ENCODE measurements around the gene TEKT5.
"Not testable (repeated sequence)": the region's sequence is repeated elsewhere in the genome, so short reads cannot be mapped to it uniquely, and the experiment has no call there.

Gene TEKT5

DNA sequence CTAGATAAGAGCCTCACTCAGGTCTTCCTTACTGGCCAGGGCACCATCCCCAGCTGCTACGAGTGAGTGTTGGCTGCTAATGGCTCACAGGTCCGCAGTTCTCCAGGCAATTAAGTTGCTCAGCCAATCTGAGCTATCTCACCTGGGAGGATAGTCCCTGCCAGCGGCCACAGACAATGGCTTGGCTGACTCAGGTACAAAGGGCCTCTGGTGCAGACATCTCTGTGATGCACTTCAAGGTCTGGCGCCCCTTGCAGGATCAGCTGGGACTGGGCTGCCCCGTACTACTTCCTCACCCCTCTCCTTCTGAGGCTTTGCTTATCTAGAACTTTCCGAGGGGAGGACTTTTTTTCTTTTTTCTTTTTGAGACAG lies 65.2 kb downstream of the TEKT5 start:
- no peak for DNase-seq

DNA sequence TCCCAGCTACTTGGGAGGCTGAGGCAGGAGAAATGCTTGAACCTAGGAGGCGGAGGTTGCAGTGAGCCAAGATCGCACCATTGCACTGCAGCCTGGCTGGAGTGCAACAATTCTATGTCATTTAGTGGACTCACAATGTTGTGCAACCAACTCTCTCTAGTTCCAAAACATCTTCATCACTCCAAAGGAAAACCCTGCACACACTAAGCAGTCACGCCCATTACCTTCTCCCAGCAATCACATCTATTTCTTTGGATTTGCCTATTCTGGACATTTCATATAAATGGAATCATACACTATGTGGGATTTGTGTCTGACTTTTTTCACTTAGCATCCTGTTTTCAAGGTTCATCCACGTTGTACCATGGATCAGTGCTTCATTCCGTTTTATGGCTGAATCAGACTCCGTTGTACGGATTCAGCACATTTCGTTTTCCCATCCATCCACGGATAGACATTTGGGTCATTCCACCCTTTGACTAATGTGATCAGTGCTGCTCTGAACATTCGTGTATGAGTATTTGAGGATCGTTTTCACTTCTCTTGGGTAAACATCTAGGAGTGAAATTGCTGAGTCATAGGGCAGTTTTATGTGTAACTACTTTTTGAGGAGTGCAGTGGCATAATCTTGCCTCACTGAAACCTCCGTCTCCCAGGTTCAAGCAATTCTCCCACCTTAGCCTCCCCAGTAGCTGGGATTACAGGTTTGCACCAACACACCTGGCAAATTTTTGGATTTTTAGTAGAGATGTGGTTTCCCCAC lies 69.0 kb downstream of the TEKT5 start:
- DNase-seq: no peak

DNA sequence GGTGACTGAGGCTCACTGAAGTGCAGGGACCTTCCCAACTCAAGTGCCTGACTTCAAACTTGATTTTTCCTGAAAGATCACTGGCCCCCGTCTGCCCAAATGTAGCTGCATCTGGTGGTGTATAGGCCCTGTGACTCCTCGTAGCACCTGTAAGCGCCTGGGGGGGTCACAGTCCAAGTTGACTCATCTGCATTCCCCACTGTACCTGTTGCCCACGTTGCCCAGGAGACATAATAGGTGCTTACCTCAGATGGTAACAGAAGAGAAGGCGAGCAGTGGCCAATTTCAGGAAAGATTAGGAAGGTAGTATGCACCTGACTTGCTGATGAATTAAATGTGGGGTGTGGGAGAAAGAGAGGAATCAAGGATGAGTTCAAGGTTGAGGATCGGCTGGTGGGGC lies 70.2 kb downstream of the TEKT5 start:
- DNase-seq: no peak

DNA sequence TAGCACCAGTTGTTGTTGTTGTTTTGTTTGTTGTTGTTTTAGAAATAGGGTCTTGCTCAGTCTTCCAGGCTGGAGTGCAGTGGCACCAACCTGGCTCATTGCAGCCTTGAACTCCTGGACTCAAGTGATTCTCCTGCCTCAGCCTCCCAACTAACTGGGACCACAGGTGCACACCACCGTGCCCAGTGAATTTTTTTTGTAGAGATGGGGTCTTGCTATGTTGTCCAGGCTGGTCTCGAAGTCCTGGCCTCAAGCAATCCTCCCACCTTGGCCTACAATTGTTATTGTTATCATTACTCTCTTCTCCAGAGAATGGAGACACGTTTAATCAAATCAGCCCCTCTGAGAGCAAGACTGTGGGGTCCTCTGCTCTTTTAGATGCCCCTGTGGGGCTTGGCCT lies 71.7 kb downstream of the TEKT5 start:
- DNase-seq: no peak

DNA sequence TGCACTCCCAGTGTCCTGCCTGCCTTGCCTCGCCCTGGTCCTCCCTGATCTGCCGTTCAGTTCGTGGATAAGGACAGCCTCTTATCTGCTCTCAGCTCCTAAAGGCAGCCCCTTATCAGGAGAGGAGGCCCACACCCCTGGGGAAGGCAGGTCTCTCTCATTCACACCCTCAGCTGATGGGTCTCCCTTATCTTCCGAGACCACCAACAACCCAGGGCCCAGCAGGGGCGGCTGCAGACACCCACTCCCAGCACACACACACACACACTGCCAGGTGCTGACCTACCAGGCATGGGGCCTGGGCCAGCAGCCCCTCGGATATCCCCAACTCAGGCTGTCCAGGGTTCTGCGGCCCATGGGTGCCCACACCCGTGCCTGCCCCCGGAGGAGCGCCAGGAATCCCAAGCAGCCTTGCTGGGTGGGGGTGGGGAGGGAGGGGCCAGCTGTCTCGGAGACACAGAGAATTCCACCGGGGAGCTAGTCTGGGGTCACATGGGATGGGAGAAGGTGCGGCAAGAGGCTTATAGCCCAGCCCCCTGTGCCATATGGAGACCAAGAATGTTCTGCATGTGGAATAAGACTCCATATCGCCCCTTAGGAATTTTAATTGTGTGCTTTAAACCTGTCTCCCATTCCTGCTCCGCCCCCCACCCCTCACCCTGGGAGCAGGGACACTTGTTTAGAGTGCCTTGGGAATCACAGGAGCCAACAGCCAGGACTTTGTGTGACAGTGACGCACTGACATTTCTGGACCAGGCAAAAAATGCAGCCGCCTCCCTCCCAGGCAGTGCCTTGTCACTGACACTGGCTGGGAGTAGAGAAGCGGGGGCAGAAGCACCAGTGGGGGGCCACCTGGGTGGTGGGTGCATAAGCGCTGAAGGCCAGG lies 72.5 kb downstream of the TEKT5 start:
- no peak for DNase-seq

DNA sequence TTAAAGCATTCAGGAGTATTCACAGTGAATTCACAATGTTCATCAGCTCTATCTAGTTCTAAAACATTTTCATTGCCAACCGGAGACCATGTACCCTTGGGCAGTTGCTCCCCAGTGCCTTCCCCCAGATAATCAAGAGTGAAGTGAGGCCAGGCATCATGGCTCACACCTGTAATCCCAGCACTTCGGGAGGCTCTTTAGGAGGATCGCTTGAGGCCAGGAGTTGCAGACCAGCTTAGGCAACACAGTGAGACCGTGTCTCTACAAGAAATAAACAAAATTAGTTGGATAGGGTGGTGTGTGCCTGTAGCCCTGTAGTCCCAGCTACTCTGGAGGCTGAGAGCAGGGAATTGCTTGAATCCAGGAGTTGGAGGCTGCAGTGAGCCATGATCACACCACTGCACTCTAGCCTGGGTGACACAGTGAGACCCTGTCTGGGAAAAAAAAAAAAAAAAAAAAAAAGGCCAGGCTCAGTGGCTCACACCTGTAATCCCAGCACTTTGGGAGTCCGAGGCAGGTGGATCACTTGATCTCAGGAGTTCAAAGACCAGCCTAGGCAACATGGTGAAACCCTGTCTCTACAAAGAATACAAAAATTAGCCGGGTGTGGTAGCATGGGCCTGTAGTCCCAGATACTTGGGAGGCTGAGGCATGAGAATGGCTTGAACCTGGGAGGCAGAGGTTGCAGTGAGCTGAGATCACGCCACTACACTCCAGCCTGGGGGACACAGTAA lies 73.3 kb downstream of the TEKT5 start:
- not testable (repeated sequence) for DNase-seq

DNA sequence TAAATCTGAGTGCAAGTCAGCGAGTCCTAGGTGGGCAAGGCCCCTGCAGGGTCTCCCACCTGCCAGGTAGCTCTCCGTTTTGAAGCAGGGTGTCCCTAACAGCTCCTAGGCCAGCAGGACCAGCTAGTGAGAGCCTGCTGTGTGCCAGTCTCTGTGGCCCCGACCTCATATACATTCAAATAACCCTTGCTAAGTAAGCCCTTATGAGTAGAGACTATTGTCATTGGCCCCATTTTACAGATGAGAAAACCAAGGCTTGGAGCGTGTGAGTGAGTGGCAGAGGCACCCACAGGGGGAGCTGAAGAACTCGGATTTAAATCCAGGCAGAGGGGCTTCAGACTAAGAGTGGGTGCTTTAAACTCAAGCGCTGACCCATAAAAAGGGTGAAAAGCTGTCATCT lies 74.6 kb downstream of the TEKT5 start:
- DNase-seq: no peak

DNA sequence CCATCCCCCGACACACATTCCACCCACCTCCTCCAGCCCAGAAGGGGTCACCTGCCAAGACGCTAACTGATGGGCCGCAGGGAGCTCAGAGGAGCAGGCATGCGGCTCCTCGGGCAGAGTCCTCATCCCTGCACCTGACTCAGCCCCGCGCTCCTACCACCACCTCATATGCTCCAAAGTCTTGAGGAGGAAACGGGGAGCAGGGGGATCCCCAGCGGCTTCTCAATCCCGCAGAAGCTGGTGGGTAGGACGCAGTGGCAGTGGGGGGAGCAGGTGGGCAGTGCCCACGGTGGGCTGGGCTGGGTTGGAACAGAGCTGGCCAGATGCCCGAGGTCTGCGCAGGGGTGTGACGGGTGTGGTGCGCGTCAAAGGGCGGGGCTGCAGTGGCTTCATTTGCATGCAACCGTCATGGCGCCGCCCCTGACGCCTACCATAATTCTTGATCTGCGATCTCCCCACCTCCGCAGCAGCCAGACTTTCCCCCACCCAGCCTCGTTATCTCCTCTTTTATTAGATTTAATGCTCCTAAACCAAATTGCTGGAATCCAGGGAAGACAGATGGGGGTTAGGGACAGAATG lies 75.4 kb downstream of the TEKT5 start:
- DNase-seq: peak in 1 of 2 donors; percentile 32

DNA sequence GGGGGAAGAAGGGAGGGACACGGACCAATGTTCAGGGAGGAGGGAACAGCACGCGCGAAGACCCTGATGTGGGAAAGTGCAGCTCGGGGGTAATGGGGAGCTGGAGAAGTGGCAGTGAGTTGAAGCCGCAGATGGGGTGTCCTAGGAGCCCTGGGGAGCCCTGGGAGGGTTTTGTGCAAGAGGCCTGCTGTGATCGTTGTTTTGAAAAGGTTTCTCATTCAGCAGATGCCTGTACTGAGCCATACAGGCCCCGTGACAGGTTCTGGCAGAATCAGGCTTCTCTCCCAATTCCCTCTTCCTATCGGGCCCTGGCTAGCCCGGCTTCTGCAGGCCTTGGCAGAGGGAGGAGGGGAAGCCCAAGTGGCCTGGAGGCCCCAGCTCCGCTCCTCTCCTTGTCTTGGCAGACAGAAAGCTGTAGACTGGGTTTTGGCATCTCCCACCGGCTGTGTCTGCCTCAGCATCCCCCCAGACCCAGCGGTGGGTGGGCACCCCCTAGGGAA lies 76.0 kb downstream of the TEKT5 start:
- no peak for DNase-seq

DNA sequence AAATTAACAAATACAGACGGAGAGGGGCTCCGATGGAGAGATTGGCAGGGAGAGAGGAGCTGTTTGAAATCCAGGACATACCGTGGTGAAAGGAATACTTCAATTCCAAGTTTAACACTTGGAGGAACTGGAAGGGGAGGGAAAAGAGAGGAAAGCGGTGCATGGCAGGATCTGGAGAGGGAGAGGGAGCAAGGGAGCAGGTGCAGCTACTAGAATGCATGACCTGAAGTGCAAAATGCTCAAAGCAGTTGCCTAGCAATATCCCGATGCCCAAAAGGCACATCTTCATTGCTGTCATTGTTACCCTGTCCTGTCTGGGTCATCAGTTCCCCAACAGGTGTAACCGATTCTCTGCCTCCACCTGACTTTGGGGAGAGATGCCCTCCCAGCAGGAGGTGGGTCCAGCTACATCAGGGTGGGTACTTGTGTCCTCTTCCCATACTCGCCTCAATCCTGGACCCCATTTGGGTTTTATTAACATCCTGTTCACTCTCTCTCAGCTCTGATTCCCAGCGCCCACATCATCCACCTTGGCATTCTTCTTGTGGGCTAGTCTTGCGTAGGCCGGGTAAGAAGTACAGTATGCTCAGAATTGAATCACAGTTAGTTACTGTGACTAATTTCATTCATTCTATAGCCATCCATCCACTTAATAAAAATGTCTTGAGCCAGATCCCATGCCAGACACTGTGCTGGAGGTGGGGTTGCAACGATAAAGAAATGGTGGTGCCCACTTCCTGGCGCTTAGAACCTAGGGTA lies 76.9 kb downstream of the TEKT5 start:
- no peak for DNase-seq

DNA sequence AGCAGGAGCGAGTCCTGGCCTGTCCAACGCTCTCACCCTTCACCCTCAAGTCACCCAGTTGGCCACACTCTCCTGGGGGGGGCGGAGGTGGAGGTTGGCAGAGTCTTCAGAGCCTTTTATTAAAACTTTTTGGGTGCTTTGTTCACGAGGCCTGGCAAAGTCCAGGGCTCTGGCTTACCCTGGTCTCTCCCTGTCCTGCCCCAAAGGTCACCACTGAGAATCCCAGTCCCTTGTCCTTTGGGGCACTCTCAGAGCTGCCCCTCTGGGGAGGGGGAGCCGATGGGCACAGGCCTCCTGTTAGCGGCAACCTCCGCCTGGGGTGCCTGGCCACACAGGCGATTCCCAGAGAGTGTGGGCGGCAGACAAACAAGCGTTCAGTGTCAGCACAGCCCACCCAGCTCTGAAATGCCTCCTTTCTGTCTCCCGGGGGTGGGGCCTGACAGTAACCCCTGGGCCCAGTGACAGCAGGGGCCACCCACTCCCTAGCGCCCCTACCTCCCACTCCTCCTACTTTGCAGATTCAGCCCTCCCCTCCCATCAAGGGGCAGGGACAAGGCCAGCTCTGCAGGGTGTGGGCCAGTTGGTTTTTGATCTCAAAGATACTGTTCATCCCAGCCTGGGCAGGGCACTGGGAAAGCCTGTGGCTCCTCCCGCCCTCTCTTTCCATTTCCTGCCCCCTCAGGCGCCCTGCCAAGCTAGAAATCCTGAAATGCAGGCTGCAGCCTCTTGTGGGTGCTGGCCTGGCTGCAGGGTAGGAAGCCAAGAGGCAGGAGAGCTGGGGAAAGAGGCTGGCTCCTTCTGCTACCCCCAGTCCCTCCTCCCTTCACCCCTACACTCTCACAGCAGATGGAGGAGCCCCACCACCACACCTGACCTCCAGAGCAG lies 77.7 kb downstream of the TEKT5 start:
- no peak for DNase-seq

DNA sequence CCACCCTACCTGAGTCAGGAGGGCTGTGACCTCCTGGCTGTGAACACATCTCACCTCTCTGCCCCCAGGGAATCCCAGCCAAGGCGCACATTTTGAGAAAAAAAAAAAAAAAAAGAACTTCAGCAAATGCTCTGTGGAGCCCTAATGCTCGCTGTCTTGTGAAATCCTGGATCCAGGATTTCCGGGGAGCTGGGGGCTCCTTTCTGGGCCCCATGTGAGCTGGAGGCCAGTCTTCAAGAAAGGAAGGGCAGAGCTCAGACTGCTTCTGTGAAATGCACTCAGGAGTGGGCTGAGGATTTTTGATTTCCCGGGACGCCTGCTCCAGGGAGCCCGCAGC lies 78.3 kb downstream of the TEKT5 start:
- DNase-seq: no peak

DNA sequence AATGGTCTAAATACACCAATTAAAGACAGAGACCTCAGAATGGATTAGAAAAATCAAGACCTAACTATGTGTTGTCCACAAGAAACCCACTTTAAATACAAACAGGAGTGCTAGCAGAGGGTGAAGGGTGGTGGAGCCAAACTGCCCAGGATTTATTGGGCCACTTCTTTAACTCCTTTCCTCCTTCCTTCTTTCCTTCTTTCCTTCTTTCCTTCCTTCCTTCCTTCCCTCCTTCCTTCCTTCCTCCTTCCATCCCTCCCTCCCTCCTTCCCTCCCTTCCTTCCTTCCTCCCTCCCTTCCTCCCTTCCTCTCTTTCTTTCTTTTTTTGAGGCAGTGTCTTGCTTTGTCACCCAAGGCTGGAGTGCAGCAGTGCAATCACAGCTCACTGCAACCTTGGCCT lies 80.0 kb downstream of the TEKT5 start:
- DNase-seq: no peak

DNA sequence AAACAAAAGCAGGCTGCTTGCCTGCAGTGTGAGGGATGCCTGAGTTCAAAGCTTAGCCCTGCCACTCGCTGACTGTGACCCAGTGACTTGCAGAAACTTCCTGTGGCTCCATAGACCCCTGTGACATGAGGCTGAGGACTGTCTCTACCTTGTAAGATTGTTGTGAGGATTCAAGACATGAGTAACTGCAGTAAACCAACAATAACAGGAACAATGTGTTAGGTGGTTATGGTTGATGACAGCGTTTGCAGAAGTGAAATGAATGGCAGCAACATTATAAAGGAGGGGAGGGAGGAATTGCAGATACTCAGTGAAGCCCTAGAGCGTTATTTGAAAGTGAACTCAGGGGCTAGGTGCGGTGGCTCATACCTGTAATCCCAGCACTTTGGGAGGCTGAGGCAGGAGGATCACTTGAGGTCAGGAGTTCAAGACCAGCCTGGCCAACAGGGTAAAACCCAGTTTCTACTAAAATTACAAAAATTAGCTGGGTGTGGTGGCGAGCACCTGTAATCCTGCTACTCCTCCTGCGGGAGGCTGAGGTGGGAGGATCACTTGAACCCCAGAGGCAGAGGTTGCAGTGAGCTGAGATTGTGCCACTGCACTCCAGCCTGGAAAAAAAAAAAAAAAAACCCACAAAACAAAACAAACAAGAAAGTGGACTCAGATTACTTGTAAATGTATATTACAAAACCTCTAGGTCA lies 80.8 kb downstream of the TEKT5 start:
- DNase-seq: no peak

DNA sequence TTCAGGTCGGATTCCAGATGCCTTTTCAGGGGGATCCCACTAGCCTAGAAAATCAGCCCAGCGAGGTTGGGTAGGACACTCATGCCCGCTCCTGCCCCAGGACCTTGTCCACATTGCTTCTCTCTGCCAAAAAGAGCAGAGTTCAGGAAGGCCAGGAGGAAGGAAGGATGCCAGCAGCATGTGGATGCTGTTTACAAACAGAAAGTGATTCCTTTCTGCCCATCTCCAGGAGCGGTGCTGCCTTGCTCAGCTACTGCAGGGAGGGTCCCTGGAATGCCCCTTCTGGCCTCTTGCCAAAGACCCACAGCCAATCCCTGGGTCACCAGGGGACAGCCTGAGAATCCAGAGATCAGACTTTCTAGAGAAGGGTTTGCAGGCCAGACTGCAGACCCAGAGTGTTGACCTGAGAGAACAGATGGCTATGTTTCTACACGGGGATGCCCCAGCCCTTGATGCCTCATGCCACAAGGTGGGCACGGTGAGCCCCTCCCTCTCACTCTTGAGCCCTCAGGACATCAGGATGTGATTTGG lies 82.0 kb downstream of the TEKT5 start:
- no peak for DNase-seq

DNA sequence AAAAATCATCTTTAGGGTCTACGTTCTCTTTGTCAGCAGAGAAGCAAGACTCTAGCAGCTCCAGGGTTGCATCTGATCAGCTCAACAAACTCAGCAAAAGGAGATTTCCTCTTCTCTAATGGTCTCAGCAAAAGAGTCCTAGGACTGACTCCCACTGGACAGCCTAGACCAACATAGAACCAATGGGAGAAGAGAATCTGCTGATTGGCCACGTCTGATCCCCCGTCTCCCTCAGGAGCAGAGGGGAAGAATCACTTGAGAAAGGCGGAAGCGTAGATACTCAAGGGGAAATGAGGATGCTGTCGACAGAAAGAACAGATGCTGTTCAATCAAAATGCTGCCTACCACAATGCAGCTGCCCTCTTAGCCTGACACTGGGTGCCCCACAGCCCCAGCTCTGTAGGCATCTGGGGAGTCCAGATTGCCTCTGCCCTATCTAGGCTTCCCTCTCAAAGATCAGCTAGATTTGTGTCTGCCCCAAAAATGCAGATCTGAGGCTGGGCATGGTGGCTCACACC lies 82.8 kb downstream of the TEKT5 start:
- no peak for DNase-seq

DNA sequence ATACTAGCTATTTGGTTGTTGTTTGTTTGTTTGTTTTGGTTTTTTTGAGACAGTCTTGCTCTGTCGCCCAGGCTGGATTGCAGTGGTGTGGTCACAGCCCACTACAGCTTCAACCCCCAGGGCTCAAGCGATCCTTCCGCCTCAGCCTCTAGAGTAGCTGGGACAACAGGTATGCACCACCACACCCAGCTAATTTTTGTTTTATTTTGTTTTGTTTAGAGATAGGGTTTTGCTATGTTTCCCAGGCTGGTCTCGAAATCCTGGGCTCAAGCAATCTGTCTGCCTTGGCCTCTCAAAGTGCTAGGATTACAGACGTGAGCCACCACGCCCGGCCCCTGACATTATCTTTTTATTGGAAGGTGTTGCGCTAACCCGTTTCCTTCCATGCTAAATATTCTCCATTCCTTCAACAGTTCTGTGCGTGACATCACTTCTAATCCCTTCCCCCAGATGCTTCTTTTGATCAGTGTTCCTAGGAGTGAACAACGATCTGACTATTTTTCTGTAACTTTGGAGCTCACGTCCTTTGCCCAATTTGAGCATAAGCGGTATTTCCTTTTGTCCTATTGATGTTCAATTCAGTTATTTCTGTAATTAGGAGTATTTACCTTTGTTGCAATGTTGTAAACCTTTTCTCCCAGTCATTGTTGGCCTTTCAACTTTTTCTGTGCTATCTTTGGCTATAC lies 84.1 kb downstream of the TEKT5 start:
- DNase-seq: no peak

DNA sequence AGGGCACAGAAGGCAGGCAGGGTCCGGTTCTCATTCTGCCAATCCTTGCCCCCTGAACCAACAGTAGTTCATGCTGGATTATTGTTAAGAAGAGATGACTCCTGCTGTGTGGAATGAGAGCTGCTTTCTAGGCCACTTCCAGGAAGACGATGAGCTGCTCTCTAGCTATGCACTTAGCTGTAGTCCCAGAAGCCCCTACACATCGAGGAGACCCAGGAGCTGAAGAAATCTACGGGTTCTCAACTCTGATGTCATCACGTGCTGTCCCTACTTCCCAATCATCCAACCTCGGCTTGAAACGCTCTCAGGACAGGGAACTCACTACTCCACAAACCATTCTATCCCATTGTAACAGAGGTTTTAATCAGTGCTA lies 85.3 kb downstream of the TEKT5 start:
- no peak for DNase-seq

DNA sequence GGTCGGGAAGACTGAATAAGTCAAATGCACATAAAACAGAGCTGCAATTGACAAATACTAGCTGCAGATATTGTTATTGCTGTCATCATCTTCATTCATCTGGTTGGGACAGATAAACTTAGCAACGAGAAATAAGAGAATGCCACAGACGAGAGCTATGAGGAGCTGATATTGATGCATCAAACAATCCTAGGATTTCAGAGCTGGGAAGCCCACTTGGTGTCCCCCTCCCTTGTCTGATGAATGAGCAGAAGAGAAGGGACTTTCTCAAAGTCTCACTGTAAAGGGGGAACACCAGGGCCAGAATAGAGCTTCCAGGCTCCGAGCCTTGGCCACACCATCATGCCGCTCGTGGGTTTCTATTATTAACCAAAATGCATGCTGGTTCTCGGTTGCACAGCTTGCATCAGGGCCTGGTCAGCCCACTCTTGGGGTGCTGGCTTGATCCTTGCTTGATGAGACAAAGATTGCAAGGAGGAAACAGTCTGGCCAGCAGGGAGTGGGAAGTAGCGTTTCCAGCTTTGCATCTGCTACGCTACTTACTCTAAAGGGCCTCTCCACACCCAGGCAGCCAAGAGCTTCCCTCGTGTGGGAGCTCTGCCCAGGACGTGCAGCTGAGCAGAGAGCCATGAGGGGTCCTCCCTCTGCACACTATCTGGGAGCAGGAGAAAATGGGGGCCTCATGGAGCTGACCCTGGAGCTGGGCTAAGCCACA lies 85.9 kb downstream of the TEKT5 start:
- no peak for DNase-seq

Measured in CD4-positive, alpha-beta T cell treated with Interleukin-4 for 1 hour (primary cell).